ENCODE data around the gene CHST2.
A peak's percentile ranks its signal among the peaks of the same experiment; 100 is the strongest.

CHST2 gene

GRCh38 chr3:143099690-143100089 lies 19.9 kb upstream of the CHST2 start:
- no peak for DNase-seq

- no peak for DNase-seq
Measured at GRCh38 chr3:143100451-143100850, 19.1 kb upstream of the CHST2 start.

GRCh38 chr3:143101792-143102381 lies 17.7 kb upstream of the CHST2 start:
- no peak for DNase-seq

GRCh38 chr3:143103652-143104051 lies 15.9 kb upstream of the CHST2 start:
- DNase-seq = no peak

- DNase-seq = no peak
Measured at GRCh38 chr3:143105170-143105569, 14.4 kb upstream of the CHST2 start.

- no peak for DNase-seq
Measured at GRCh38 chr3:143109861-143110260, 9.7 kb upstream of the CHST2 start.

GRCh38 chr3:143110371-143110770 lies 9.2 kb upstream of the CHST2 start:
- no peak for DNase-seq

GRCh38 chr3:143118630-143119008 lies 952 bp upstream of the CHST2 start:
- DNase-seq = no peak

- DNase-seq = no peak
Measured at GRCh38 chr3:143119974-143120715, 574 bp downstream of the CHST2 start.

- DNase-seq = no peak
Measured at GRCh38 chr3:143120716-143121240, 1.2 kb downstream of the CHST2 start.

GRCh38 chr3:143121241-143122088 lies 1.9 kb downstream of the CHST2 start:
- DNase-seq = no peak

- no peak for DNase-seq
Measured at GRCh38 chr3:143122089-143122430, 2.5 kb downstream of the CHST2 start.

GRCh38 chr3:143122608-143123352 lies 3.2 kb downstream of the CHST2 start:
- DNase-seq = no peak

- DNase-seq = no peak
Measured at GRCh38 chr3:143123353-143123984, 3.9 kb downstream of the CHST2 start.

GRCh38 chr3:143124601-143125520 lies 5.3 kb downstream of the CHST2 start:
- DNase-seq = no peak

- no peak for DNase-seq
Measured at GRCh38 chr3:143127801-143128200, 8.2 kb downstream of the CHST2 start.

GRCh38 chr3:143128227-143128955 lies 8.8 kb downstream of the CHST2 start:
- DNase-seq = no peak

GRCh38 chr3:143132246-143132980 lies 12.8 kb downstream of the CHST2 start:
- no peak for DNase-seq

GRCh38 chr3:143134471-143134870 lies 14.9 kb downstream of the CHST2 start:
- no peak for DNase-seq

GRCh38 chr3:143135150-143135549 lies 15.6 kb downstream of the CHST2 start:
- peak; percentile 53 for DNase-seq
